GM21619 (cell line): ENCODE measurements around the gene OTUD4.
"Not testable (repeated sequence)": the region's sequence is repeated elsewhere in the genome, so short reads cannot be mapped to it uniquely, and the experiment has no call there.

Source experiments
- ATAC-seq: cut with Tn5 transposase; IDR thresholded peaks from one replicate; pipeline ENCODE4 v1.9.1; 2021; ENCODE audit not compliant: unreplicated experiment

Gene OTUD4

GRCh38 chr4:145180298-145181090, at the start of gene OTUD4:
OTUD4 (minus strand) TSS chr4:145180589; CDS start chr4:145179973, 616 bp downstream.
- ATAC-seq: peak; percentile 69

- not testable (repeated sequence) for ATAC-seq
These were observed 42.8 kb upstream of the OTUD4 start for GRCh38 chr4:145223228-145223627.

GRCh38 chr4:145221529-145221928, 41.1 kb upstream of the OTUD4 start:
- ATAC-seq: not testable (repeated sequence)

- no peak for ATAC-seq
These were observed 38.7 kb upstream of the OTUD4 start for GRCh38 chr4:145219090-145219489.

GRCh38 chr4:145218251-145218650, 37.9 kb upstream of the OTUD4 start:
- peak; percentile 92 for ATAC-seq

- ATAC-seq: no peak
These were observed 37.0 kb upstream of the OTUD4 start for GRCh38 chr4:145217349-145217748.

GRCh38 chr4:145216535-145216934, 36.1 kb upstream of the OTUD4 start:
- no peak for ATAC-seq

- no peak for ATAC-seq
These were observed 32.9 kb upstream of the OTUD4 start for GRCh38 chr4:145213245-145213644.

- no peak for ATAC-seq
These were observed 27.5 kb upstream of the OTUD4 start for GRCh38 chr4:145207934-145208333.

GRCh38 chr4:145203410-145203809, 23.0 kb upstream of the OTUD4 start:
- no peak for ATAC-seq

GRCh38 chr4:145200366-145200765, 20.0 kb upstream of the OTUD4 start:
- ATAC-seq: no peak

GRCh38 chr4:145199051-145199716, 18.8 kb upstream of the OTUD4 start:
- ATAC-seq: no peak

GRCh38 chr4:145196747-145197146, 16.4 kb upstream of the OTUD4 start:
- no peak for ATAC-seq

GRCh38 chr4:145195167-145195952, 15.0 kb upstream of the OTUD4 start:
- peak; percentile 80 for ATAC-seq

GRCh38 chr4:145189981-145190380, 9.6 kb upstream of the OTUD4 start:
- no peak for ATAC-seq

- ATAC-seq: peak; percentile 84
These were observed 6.3 kb upstream of the OTUD4 start for GRCh38 chr4:145186729-145187128.

- ATAC-seq: no peak
These were observed 3.2 kb upstream of the OTUD4 start for GRCh38 chr4:145183581-145183980.

GRCh38 chr4:145183023-145183422, 2.6 kb upstream of the OTUD4 start:
- ATAC-seq: no peak

- ATAC-seq: no peak
These were observed 1.8 kb upstream of the OTUD4 start for GRCh38 chr4:145182222-145182621.

- no peak for ATAC-seq
These were observed 707 bp upstream of the OTUD4 start for GRCh38 chr4:145181091-145181501.

GRCh38 chr4:145179861-145180297, 510 bp downstream of the OTUD4 start:
- ATAC-seq: peak; percentile 17
